Measurements from ENCODE around the gene GVQW3. TPM values are rescaled to one million over a fixed set of nuclear protein-coding genes. Genes with fewer than 3 reads are reported as not detected.

GVQW3 gene
- total and polyA plus RNA-seq, 2 of the 13 experiments (the other 11 are each of a cell fraction or from before 2014, with no cell fraction given) = 5.0 to 5.6 TPM

- no peak for TF ChIP-seq MLX (CRISPR knock-in tag; IDR thresholded peaks at IDR 0.05)
- no peak for TF ChIP-seq MIER2 (CRISPR knock-in tag; IDR thresholded peaks at IDR 0.05)
- 0 out of 2 replicates have a peak, but pooled peaks have one; percentile 38 for TF ChIP-seq ZNF225 (CRISPR knock-in tag; IDR thresholded peaks at IDR 0.05)
- no peak for TF ChIP-seq ZMAT5 (CRISPR knock-in tag; IDR thresholded peaks at IDR 0.05; ENCODE audit: borderline replicate concordance, low read depth)
- no peak for TF ChIP-seq ZNF616 (CRISPR knock-in tag; IDR thresholded peaks at IDR 0.05; ENCODE audit: low read depth)
- TF ChIP-seq ZBTB25 (CRISPR knock-in tag; IDR thresholded peaks at IDR 0.05) = no peak
- TF ChIP-seq TBX2 (CRISPR knock-in tag; IDR thresholded peaks at IDR 0.05; ENCODE audit: borderline replicate concordance) = peak; percentile 34; the same call in 1 of the 2 replicates
- no peak for TF ChIP-seq ZBTB1 (CRISPR knock-in tag; IDR thresholded peaks at IDR 0.05; ENCODE audit: borderline replicate concordance)
- TF ChIP-seq JUNB (CRISPR knock-in tag; IDR thresholded peaks at IDR 0.05; ENCODE audit: borderline replicate concordance) = no peak
- TF ChIP-seq ZBTB14 (CRISPR knock-in tag; IDR thresholded peaks at IDR 0.05) = no peak
- TF ChIP-seq TFDP1 (CRISPR knock-in tag; IDR thresholded peaks at IDR 0.05; ENCODE audit: borderline replicate concordance) = 0 out of 2 replicates have a peak, but pooled peaks have one; percentile 19
- peak; percentile 16; the same call in 1 of the 2 replicates for TF ChIP-seq ZNF142 (CRISPR knock-in tag; IDR thresholded peaks at IDR 0.05)
- TF ChIP-seq TARDBP (CRISPR knock-in tag; IDR thresholded peaks at IDR 0.05) = no peak
- TF ChIP-seq ZNF737 (CRISPR knock-in tag; IDR thresholded peaks at IDR 0.05; ENCODE audit: borderline replicate concordance) = no peak
- no peak for TF ChIP-seq E2F5 (CRISPR knock-in tag; conservative IDR thresholded peaks at IDR 0.05)
Measured at GRCh38 chr11:76445121-76446084, 64.3 kb downstream of the GVQW3 start (continued).
